Measurements from ENCODE around the gene RPTOR.

RPTOR gene

DNA sequence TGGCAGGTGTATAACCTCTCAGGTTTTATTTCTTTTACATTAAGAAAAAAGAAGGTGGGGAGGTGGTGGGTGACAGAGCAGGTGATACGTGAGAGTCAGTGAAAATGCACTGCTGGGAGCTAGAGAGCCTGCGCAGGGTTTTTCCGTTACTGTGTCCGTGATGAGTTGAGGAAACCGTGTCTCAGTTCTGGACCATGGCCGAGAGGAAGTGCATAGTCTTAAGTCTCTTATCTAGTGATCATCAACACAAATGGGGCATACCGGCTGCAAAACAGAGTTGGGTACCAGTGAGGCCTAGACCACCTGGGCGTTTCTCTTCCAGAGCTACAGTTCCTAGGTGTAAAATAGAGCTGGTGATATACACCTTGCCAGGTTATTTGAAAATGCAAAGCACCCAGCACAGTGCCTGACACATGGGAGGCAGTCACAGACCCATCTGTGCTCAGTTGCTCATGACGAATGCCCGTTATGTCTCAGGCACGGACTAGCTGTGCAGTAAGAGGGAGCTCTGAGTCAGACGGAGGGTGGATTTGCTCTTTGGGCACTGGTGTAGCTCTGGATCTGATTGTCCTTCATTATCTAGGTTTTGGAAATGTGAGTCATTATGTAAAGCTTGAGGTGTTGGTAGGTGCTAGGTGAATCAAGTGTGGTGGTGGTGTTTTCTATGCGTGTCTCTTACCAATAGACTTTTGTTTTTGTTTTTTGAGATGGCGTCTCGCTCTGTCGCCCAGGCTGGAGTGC lies 60.9 kb downstream of the RPTOR start:
- Histone ChIP-seq H3K23ac (ENCODE audit: low read length) (no peak overlapping the region), H3K9ac (ENCODE audit: low read length) (no peak overlapping the region), H2BK120ac (ENCODE audit: low read depth, low read length) (no peak overlapping the region), H2AK5ac (ENCODE audit: low read length) (no peak overlapping the region), H3K27me3 (ENCODE audit: insufficient read depth, low read length, poor library complexity) (no peaks in the 10 kb centered on the region), H3K36me3 (ENCODE audit: control insufficient read depth, insufficient read depth, low read length) (no peaks in the 10 kb centered on the region), H3K79me1 (ENCODE audit: low read length) (peaks cover 40% of the 10 kb centered on the region), H2BK5ac (ENCODE audit: low read length) (no peak overlapping the region), H3K4me1 (ENCODE audit: control insufficient read depth, low read depth, low read length) (peaks cover 3% of the 10 kb centered on the region), H3K18ac (ENCODE audit: low read length) (no peak overlapping the region), H3K79me2 (ENCODE audit: control insufficient read depth, insufficient read depth, low read length) (peaks cover 28% of the 10 kb centered on the region), H3K27ac (ENCODE audit: low read depth, low read length) (no peak overlapping the region), H3K4ac (ENCODE audit: low read depth, low read length) (no peak overlapping the region), H4K5ac (ENCODE audit: low read length) (no peak overlapping the region), H3K4me3 (ENCODE audit: low read length) (no peak overlapping the region), H3K4me2 (ENCODE audit: low read length) (no peak overlapping the region), H3K56ac (ENCODE audit: low read length) (no peak overlapping the region), H2BK15ac (replicated peaks; ENCODE audit: low read depth) (no peak overlapping the region), H4K8ac (ENCODE audit: low read depth, low read length) (no peak overlapping the region)
- DNase-seq: no peak
- no CpG with 5 or more reads among the region's 16 CpGs for WGBS (ENCODE audit: extremely low coverage, insufficient coverage, low lambda C conversion rate)

DNA sequence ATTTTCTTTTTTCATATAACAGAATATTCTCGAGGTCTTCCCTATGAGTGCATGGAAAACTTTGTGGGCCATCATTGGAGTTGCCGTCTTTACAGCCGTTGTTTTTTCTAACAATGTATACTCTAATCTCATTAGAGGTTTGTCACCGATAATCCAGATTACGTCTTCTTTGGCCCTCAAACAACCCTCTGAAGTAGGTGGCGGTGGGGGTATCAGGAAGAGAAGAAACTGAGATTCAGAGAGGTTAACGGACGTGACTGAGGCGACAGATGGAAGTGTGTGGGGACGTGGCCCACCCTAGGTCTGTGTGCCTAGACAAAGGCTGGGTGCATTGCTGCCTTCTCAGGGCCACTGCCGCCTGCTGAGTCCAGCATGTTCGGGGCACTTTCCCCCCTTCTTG lies 63.7 kb downstream of the RPTOR start:
- Histone ChIP-seq H3K27me3 (ENCODE audit: insufficient read depth, low read length, poor library complexity) (no peaks in the 10 kb centered on the region), H2AK5ac (ENCODE audit: low read length) (no peak overlapping the region), H3K4me3 (ENCODE audit: low read length) (no peak overlapping the region), H3K56ac (ENCODE audit: low read length) (no peak overlapping the region), H3K4me2 (ENCODE audit: low read length) (no peak overlapping the region), H3K18ac (ENCODE audit: low read length) (no peak overlapping the region), H4K8ac (ENCODE audit: low read depth, low read length) (no peak overlapping the region), H2BK120ac (ENCODE audit: low read depth, low read length) (no peak overlapping the region), H3K36me3 (ENCODE audit: control insufficient read depth, insufficient read depth, low read length) (no peaks in the 10 kb centered on the region), H3K9ac (ENCODE audit: low read length) (no peak overlapping the region), H3K79me2 (ENCODE audit: control insufficient read depth, insufficient read depth, low read length) (peaks cover 33% of the 10 kb centered on the region), H2BK15ac (replicated peaks; ENCODE audit: low read depth) (no peak overlapping the region), H2BK5ac (ENCODE audit: low read length) (no peak overlapping the region), H3K79me1 (ENCODE audit: low read length) (peaks cover 43% of the 10 kb centered on the region), H3K4ac (ENCODE audit: low read depth, low read length) (no peak overlapping the region), H3K4me1 (ENCODE audit: control insufficient read depth, low read depth, low read length) (peaks cover 3% of the 10 kb centered on the region), H3K23ac (ENCODE audit: low read length) (no peak overlapping the region), H3K27ac (ENCODE audit: low read depth, low read length) (no peak overlapping the region), H4K5ac (ENCODE audit: low read length) (no peak overlapping the region)
- WGBS (ENCODE audit: extremely low coverage, insufficient coverage, low lambda C conversion rate): no CpG with 5 or more reads among the region's 12 CpGs
- no peak for DNase-seq

DNA sequence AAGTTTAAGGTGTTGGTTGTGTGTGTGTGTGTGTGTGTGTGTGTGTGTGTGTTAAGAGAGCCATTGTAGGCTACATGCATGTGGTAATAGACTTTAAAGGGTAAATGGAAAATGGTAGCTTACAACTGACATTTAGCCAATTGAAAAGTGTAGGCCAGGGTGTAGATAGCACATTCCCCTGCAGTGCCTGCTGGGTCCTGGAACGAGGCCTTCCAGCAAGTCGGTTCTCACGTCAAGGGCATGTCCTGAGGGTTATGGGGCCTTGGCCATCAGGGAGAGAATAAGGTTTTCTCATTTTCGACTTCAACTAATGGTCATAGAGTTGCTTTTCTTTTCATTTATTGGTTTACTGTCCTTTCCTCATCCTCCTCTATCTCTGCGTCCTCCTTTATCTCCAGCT lies 65.1 kb downstream of the RPTOR start:
- Histone ChIP-seq H3K9ac (ENCODE audit: low read length) (no peak overlapping the region), H3K4me2 (ENCODE audit: low read length) (no peak overlapping the region), H3K36me3 (ENCODE audit: control insufficient read depth, insufficient read depth, low read length) (no peaks in the 10 kb centered on the region), H4K8ac (ENCODE audit: low read depth, low read length) (no peak overlapping the region), H2BK15ac (replicated peaks; ENCODE audit: low read depth) (no peak overlapping the region), H2BK5ac (ENCODE audit: low read length) (no peak overlapping the region), H3K79me2 (ENCODE audit: control insufficient read depth, insufficient read depth, low read length) (peaks cover 35% of the 10 kb centered on the region), H3K27ac (ENCODE audit: low read depth, low read length) (no peak overlapping the region), H3K18ac (ENCODE audit: low read length) (no peak overlapping the region), H3K79me1 (ENCODE audit: low read length) (peaks cover 43% of the 10 kb centered on the region), H3K56ac (ENCODE audit: low read length) (no peak overlapping the region), H3K4ac (ENCODE audit: low read depth, low read length) (no peak overlapping the region), H3K23ac (ENCODE audit: low read length) (no peak overlapping the region), H2BK120ac (ENCODE audit: low read depth, low read length) (no peak overlapping the region), H3K27me3 (ENCODE audit: insufficient read depth, low read length, poor library complexity) (no peaks in the 10 kb centered on the region), H2AK5ac (ENCODE audit: low read length) (no peak overlapping the region), H3K4me1 (ENCODE audit: control insufficient read depth, low read depth, low read length) (peaks cover 3% of the 10 kb centered on the region), H4K5ac (ENCODE audit: low read length) (no peak overlapping the region), H3K4me3 (ENCODE audit: low read length) (no peak overlapping the region)
- no peak for DNase-seq
- no CpG with 5 or more reads among the region's 5 CpGs for WGBS (ENCODE audit: extremely low coverage, insufficient coverage, low lambda C conversion rate)

DNA sequence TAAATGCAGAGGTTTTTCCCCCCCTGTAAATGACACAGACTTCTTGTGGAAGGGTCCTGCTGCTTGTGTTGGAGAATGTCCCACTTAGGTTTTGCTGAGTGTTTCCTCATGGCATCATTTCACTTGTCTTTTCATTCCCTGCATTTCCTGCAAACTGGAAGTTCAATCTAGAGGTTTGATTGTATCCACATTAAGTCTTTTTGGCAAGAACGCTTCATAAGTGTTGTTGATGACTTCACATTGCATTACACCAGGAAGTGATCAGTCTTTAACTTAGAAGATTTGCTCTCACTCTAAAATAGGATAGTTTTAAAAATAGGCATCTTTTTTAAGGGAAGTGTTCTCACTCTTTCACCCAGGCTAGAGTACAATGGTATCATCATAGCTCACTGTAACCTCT lies 67.2 kb downstream of the RPTOR start:
- Histone ChIP-seq H3K4me1 (ENCODE audit: control insufficient read depth, low read depth, low read length) (no peaks in the 10 kb centered on the region), H3K4ac (ENCODE audit: low read depth, low read length) (no peak overlapping the region), H3K4me3 (ENCODE audit: low read length) (no peak overlapping the region), H3K18ac (ENCODE audit: low read length) (no peak overlapping the region), H3K9ac (ENCODE audit: low read length) (no peak overlapping the region), H2BK120ac (ENCODE audit: low read depth, low read length) (no peak overlapping the region), H2AK5ac (ENCODE audit: low read length) (no peak overlapping the region), H3K79me2 (ENCODE audit: control insufficient read depth, insufficient read depth, low read length) (peaks cover 30% of the 10 kb centered on the region), H2BK5ac (ENCODE audit: low read length) (no peak overlapping the region), H2BK15ac (replicated peaks; ENCODE audit: low read depth) (no peak overlapping the region), H4K8ac (ENCODE audit: low read depth, low read length) (no peak overlapping the region), H3K36me3 (ENCODE audit: control insufficient read depth, insufficient read depth, low read length) (no peaks in the 10 kb centered on the region), H4K5ac (ENCODE audit: low read length) (no peak overlapping the region), H3K27me3 (ENCODE audit: insufficient read depth, low read length, poor library complexity) (no peaks in the 10 kb centered on the region), H3K4me2 (ENCODE audit: low read length) (no peak overlapping the region), H3K79me1 (ENCODE audit: low read length) (peaks cover 37% of the 10 kb centered on the region), H3K27ac (ENCODE audit: low read depth, low read length) (no peak overlapping the region), H3K23ac (ENCODE audit: low read length) (no peak overlapping the region), H3K56ac (ENCODE audit: low read length) (no peak overlapping the region)
- WGBS (ENCODE audit: extremely low coverage, insufficient coverage, low lambda C conversion rate): no CpG with 5 or more reads among the region's 1 CpG
- DNase-seq: no peak

DNA sequence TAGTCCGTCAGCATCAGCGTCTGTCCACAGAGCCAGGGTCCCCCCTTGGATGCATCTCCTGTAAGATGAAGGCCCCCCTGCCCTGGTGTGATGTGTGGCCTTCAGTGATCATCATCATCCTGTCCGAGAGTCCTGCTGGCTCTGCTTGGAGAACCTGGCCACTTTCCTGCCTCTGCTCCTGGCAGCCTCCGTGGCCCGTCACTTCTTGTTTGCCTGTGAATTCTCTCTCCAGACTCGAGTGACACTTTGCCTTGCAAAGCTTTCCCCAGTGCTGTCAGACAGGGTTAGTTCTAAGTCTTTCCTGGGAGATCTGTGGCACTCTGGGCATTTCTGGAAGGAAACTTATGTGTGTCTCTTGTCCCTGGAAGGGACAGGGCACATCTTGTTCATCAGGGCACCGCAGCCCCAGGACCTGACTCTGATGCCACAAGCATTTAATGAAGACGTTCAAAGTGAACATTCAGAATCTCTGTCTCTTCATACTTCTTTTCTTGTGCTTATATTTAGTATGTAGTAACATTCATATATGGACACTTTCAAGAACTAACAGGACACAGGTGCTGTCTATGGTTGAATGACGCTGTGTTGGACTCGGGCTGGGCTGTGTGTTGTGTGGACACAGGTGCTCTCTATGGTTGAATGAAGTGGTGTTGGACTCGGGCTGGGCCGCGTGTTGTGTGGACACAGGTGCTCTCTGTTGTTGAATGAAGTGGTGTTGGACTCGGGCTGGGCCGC lies 68.5 kb downstream of the RPTOR start:
- Histone ChIP-seq H3K4me2 (ENCODE audit: low read length) (no peak overlapping the region), H4K8ac (ENCODE audit: low read depth, low read length) (no peak overlapping the region), H3K56ac (ENCODE audit: low read length) (no peak overlapping the region), H2BK120ac (ENCODE audit: low read depth, low read length) (no peak overlapping the region), H3K4me1 (ENCODE audit: control insufficient read depth, low read depth, low read length) (no peaks in the 10 kb centered on the region), H3K18ac (ENCODE audit: low read length) (no peak overlapping the region), H3K79me1 (ENCODE audit: low read length) (peaks cover 35% of the 10 kb centered on the region), H3K27ac (ENCODE audit: low read depth, low read length) (no peak overlapping the region), H4K5ac (ENCODE audit: low read length) (no peak overlapping the region), H3K4ac (ENCODE audit: low read depth, low read length) (no peak overlapping the region), H3K27me3 (ENCODE audit: insufficient read depth, low read length, poor library complexity) (no peaks in the 10 kb centered on the region), H3K9ac (ENCODE audit: low read length) (no peak overlapping the region), H3K36me3 (ENCODE audit: control insufficient read depth, insufficient read depth, low read length) (no peaks in the 10 kb centered on the region), H3K79me2 (ENCODE audit: control insufficient read depth, insufficient read depth, low read length) (peaks cover 28% of the 10 kb centered on the region), H3K4me3 (ENCODE audit: low read length) (no peak overlapping the region), H2AK5ac (ENCODE audit: low read length) (no peak overlapping the region), H2BK5ac (ENCODE audit: low read length) (no peak overlapping the region), H3K23ac (ENCODE audit: low read length) (no peak overlapping the region), H2BK15ac (replicated peaks; ENCODE audit: low read depth) (no peak overlapping the region)
- no peak for DNase-seq
- no CpG with 5 or more reads among the region's 15 CpGs for WGBS (ENCODE audit: extremely low coverage, insufficient coverage, low lambda C conversion rate)

Data from mesendoderm (in vitro differentiated cells).